Effector CD4-positive, alpha-beta T cell (primary cell): Measurements from ENCODE around the gene EPPIN. TPM values are rescaled to one million over a fixed set of nuclear protein-coding genes. Genes with fewer than 3 reads are reported as not detected.
"Not testable (repeated sequence)": the region's sequence is repeated elsewhere in the genome, so short reads cannot be mapped to it uniquely, and the experiment has no call there.

Experiments
- DNase-seq: peaks from one replicate; pipeline ENCODE4 v3.0.0-alpha.2; 2020
- total RNA-seq: gene quantifications from one replicate; lab custom pipeline; 2026; lab: John Stamatoyannopoulos, UW

EPPIN gene
- total RNA-seq, result not detected

- no peak for DNase-seq
Observed at GRCh38 chr20:45547206-45547770, at the start of gene EPPIN. EPPIN (minus strand) TSS chr20:45547401; CDS start chr20:45547357, 44 bp downstream.

- DNase-seq, result no peak
Observed at GRCh38 chr20:45595235-45595634, 48.0 kb upstream of the EPPIN start.

- no peak for DNase-seq
Observed at GRCh38 chr20:45593498-45593897, 46.3 kb upstream of the EPPIN start.

- no peak for DNase-seq
Observed at GRCh38 chr20:45592574-45593189, 45.5 kb upstream of the EPPIN start.

GRCh38 chr20:45589725-45590124, 42.5 kb upstream of the EPPIN start:
- no peak for DNase-seq

GRCh38 chr20:45588800-45589199, 41.6 kb upstream of the EPPIN start:
- no peak for DNase-seq

GRCh38 chr20:45585986-45586385, 38.8 kb upstream of the EPPIN start:
- not testable (repeated sequence) for DNase-seq

- DNase-seq, result not testable (repeated sequence)
Observed at GRCh38 chr20:45584294-45584693, 37.1 kb upstream of the EPPIN start.

- no peak for DNase-seq
Observed at GRCh38 chr20:45583502-45583901, 36.3 kb upstream of the EPPIN start.

- DNase-seq, result no peak
Observed at GRCh38 chr20:45581702-45582101, 34.5 kb upstream of the EPPIN start.

- no peak for DNase-seq
Observed at GRCh38 chr20:45579184-45579583, 32.0 kb upstream of the EPPIN start, which contains the start of gene WFDC8. WFDC8 (minus strand) TSS chr20:45579284; CDS start chr20:45579247, 37 bp downstream.

GRCh38 chr20:45578231-45578630, 31.0 kb upstream of the EPPIN start:
- no peak for DNase-seq

- no peak for DNase-seq
Observed at GRCh38 chr20:45576995-45577394, 29.8 kb upstream of the EPPIN start.

- DNase-seq, result no peak
Observed at GRCh38 chr20:45575931-45576330, 28.7 kb upstream of the EPPIN start.

GRCh38 chr20:45569650-45570049, 22.4 kb upstream of the EPPIN start:
- DNase-seq, result not testable (repeated sequence)

- no peak for DNase-seq
Observed at GRCh38 chr20:45564760-45565276, 17.6 kb upstream of the EPPIN start.

GRCh38 chr20:45555198-45555597, 8.0 kb upstream of the EPPIN start:
- no peak for DNase-seq

- DNase-seq, result no peak
Observed at GRCh38 chr20:45552456-45552855, 5.3 kb upstream of the EPPIN start.

GRCh38 chr20:45550765-45551164, 3.6 kb upstream of the EPPIN start:
- DNase-seq, result no peak

GRCh38 chr20:45548410-45548809, 1.2 kb upstream of the EPPIN start:
- DNase-seq, result no peak

GRCh38 chr20:45545754-45546453, 1.3 kb downstream of the EPPIN start:
- no peak for DNase-seq

- DNase-seq, result no peak
Observed at GRCh38 chr20:45545351-45545750, 1.9 kb downstream of the EPPIN start.

GRCh38 chr20:45539382-45539781, 7.8 kb downstream of the EPPIN start, which contains the start of gene WFDC6:
WFDC6 (minus strand) TSS chr20:45539482; CDS start chr20:45539407, 75 bp downstream.
- DNase-seq, result no peak
